ENCODE results near the gene SPOCK1.

The SPOCK1 gene

GRCh38 chr5:137361280-137361679 lies 137.8 kb downstream of the SPOCK1 start:
- DNase-seq (ENCODE audit: low read depth), result peak; percentile 58

GRCh38 chr5:137360607-137361006 lies 138.5 kb downstream of the SPOCK1 start:
- peak; percentile 26 for DNase-seq (ENCODE audit: low read depth)

GRCh38 chr5:137359941-137360340 lies 139.2 kb downstream of the SPOCK1 start:
- DNase-seq (ENCODE audit: low read depth), result no peak

GRCh38 chr5:137357436-137357835 lies 141.7 kb downstream of the SPOCK1 start:
- DNase-seq (ENCODE audit: low read depth), result no peak

- DNase-seq (ENCODE audit: low read depth), result no peak
Measured at GRCh38 chr5:137356127-137356526, 143.0 kb downstream of the SPOCK1 start.

GRCh38 chr5:137355708-137356107 lies 143.4 kb downstream of the SPOCK1 start:
- DNase-seq (ENCODE audit: low read depth), result no peak

- DNase-seq (ENCODE audit: low read depth), result no peak
Measured at GRCh38 chr5:137352095-137352494, 147.0 kb downstream of the SPOCK1 start.

- DNase-seq (ENCODE audit: low read depth), result no peak
Measured at GRCh38 chr5:137350791-137351190, 148.3 kb downstream of the SPOCK1 start.

- DNase-seq (ENCODE audit: low read depth), result no peak
Measured at GRCh38 chr5:137348759-137349158, 150.4 kb downstream of the SPOCK1 start.

GRCh38 chr5:137347865-137348264 lies 151.3 kb downstream of the SPOCK1 start:
- no peak for DNase-seq (ENCODE audit: low read depth)

GRCh38 chr5:137346281-137346680 lies 152.8 kb downstream of the SPOCK1 start:
- DNase-seq (ENCODE audit: low read depth), result no peak

GRCh38 chr5:137345396-137345795 lies 153.7 kb downstream of the SPOCK1 start:
- no peak for DNase-seq (ENCODE audit: low read depth)

GRCh38 chr5:137344723-137345322 lies 154.3 kb downstream of the SPOCK1 start:
- DNase-seq (ENCODE audit: low read depth), result peak; percentile 70

GRCh38 chr5:137344021-137344420 lies 155.1 kb downstream of the SPOCK1 start:
- DNase-seq (ENCODE audit: low read depth), result no peak

- DNase-seq (ENCODE audit: low read depth), result peak; percentile 23
Measured at GRCh38 chr5:137342764-137343163, 156.4 kb downstream of the SPOCK1 start.

GRCh38 chr5:137341831-137342230 lies 157.3 kb downstream of the SPOCK1 start:
- no peak for DNase-seq (ENCODE audit: low read depth)

- no peak for DNase-seq (ENCODE audit: low read depth)
Measured at GRCh38 chr5:137340881-137341280, 158.2 kb downstream of the SPOCK1 start.

- DNase-seq (ENCODE audit: low read depth), result no peak
Measured at GRCh38 chr5:137336565-137337120, 162.5 kb downstream of the SPOCK1 start.

- no peak for DNase-seq (ENCODE audit: low read depth)
Measured at GRCh38 chr5:137336161-137336560, 163.0 kb downstream of the SPOCK1 start.

GRCh38 chr5:137335493-137335892 lies 163.6 kb downstream of the SPOCK1 start:
- DNase-seq (ENCODE audit: low read depth), result no peak

- no peak for DNase-seq (ENCODE audit: low read depth)
Measured at GRCh38 chr5:137333928-137334327, 165.2 kb downstream of the SPOCK1 start.

- DNase-seq (ENCODE audit: low read depth), result no peak
Measured at GRCh38 chr5:137333475-137333874, 165.7 kb downstream of the SPOCK1 start.

- no peak for DNase-seq (ENCODE audit: low read depth)
Measured at GRCh38 chr5:137332296-137332695, 166.8 kb downstream of the SPOCK1 start.

GRCh38 chr5:137329586-137330296 lies 169.4 kb downstream of the SPOCK1 start:
- no peak for DNase-seq (ENCODE audit: low read depth)

Measured in ELR (cell line).